ENCODE data around the gene SHROOM3. TPM values are rescaled to one million over a fixed set of nuclear protein-coding genes. Genes with fewer than 3 reads are reported as not detected.

The SHROOM3 gene
- total and polyA plus RNA-seq, 4 donors, result 14.4 to 75.1 (median 47.3) TPM

DNA sequence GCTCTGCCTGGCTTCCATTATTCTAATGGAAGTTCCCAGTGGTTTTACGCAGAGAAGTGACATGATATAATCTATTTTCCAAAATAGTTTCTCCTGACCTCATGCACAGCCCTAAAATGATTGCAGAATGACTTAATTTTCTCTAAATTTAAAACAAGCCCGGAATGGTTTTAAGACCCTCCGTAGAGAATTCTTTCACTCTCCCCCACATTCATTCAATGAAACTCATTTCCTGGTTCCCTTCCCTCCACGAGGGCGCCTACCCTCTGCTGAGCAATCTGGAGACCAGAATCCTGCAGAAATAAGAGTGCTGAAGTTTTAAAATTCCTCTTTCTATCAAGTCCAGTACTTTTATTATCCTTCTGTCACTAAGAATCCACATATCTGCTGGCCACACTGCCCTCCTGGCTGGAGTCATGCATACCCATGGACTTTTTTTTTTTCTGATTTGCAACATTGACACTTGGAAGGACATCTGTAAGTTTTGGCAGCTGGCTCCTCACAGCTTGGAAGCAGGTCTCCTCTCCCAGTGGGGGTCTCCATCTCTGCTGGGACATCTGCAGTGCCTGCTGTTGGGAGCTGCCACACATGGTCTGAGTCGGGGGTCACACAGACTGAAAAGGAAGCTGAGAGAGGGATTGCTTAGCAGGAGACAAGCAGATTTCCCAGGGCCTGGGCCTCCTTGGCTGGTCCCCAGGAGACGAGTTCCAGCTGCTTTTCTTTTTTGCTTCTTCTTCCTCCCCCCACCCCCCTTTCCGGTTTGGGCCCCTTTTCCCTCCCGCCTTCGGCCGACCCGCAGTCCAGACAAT is 376.8 kb downstream of the SHROOM3 start:
- ATAC-seq (ENCODE audit: insufficient read depth, low FRiP score), result no peak

DNA sequence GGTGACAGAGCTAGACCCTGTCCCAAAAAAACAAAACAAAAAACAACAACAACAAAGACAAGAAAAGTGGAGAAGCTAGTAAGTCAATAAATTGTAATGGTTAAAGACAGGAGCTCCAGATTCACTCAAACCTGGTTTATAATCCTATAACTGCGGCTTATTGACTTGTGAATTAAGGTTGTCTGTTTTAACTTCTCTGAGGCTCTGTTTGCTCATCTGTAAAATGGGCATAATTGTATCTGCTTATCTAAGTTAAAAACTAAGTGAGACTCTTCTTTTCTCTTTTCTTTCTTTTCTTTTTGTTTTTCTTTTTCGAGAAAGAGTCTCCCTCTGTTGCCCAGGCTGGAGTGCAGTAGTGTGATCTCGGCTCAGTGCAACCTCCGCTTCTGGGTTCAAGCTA is 378.0 kb downstream of the SHROOM3 start:
- Histone ChIP-seq H3K9me3 (ENCODE audit: control insufficient read depth in 4 of 4, insufficient read depth in 3 of 4, low read length in 3 of 4) (peaks cover 2 to 5% (median 4%) of the 10 kb centered on the region in 4 donors), H3K9ac (ENCODE audit: insufficient read depth in 1 of 2, low read length in 2 of 2) (no peak overlapping the region), H3K27me3 (ENCODE audit: control insufficient read depth in 3 of 3, insufficient read depth in 3 of 3, low read length in 2 of 3) (no peaks in the 10 kb centered on the region), H3K27ac (ENCODE audit: low read depth in 1 of 2, low read length in 1 of 2) (no peak overlapping the region), H3K36me3 (ENCODE audit: control insufficient read depth in 4 of 4, insufficient read depth in 4 of 4, low read length in 4 of 4) (no peaks in the 10 kb centered on the region), H3K4me3 (no peak overlapping the region), H3K4me1 (ENCODE audit: control insufficient read depth in 5 of 5, insufficient read depth in 5 of 5, low read length in 5 of 5) (peaks cover 0 to 25% (median 6%) of the 10 kb centered on the region in 5 donors)
- TF ChIP-seq, protein P1, sequence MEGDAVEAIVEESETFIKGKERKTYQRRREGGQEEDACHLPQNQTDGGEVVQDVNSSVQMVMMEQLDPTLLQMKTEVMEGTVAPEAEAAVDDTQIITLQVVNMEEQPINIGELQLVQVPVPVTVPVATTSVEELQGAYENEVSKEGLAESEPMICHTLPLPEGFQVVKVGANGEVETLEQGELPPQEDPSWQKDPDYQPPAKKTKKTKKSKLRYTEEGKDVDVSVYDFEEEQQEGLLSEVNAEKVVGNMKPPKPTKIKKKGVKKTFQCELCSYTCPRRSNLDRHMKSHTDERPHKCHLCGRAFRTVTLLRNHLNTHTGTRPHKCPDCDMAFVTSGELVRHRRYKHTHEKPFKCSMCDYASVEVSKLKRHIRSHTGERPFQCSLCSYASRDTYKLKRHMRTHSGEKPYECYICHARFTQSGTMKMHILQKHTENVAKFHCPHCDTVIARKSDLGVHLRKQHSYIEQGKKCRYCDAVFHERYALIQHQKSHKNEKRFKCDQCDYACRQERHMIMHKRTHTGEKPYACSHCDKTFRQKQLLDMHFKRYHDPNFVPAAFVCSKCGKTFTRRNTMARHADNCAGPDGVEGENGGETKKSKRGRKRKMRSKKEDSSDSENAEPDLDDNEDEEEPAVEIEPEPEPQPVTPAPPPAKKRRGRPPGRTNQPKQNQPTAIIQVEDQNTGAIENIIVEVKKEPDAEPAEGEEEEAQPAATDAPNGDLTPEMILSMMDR (IDR thresholded peaks at IDR 0.05; ENCODE audit: control extremely low read depth, extremely low read depth), result no peak
- no peak for ATAC-seq (ENCODE audit: insufficient read depth, low FRiP score)
- no peak for DNase-seq
- whole genome bisulfite sequencing, 2 donors, result 96% methylated on average over 4 of the region's 4 CpGs

More for the DNA sequence above, 376.8 kb downstream of the SHROOM3 start:
- Histone ChIP-seq H3K27ac (ENCODE audit: low read depth in 1 of 2, low read length in 1 of 2) (peak overlapping the region in 1 of 2 donors; percentile 72), H3K27me3 (ENCODE audit: control insufficient read depth in 3 of 3, insufficient read depth in 3 of 3, low read length in 2 of 3) (no peaks in the 10 kb centered on the region), H3K9ac (ENCODE audit: insufficient read depth in 1 of 2, low read length in 2 of 2) (peak overlapping the region in 1 of 2 donors; percentile 23), H3K4me1 (ENCODE audit: control insufficient read depth in 5 of 5, insufficient read depth in 5 of 5, low read length in 5 of 5) (peaks cover 0 to 25% (median 6%) of the 10 kb centered on the region in 5 donors), H3K4me3 (no peak overlapping the region), H3K36me3 (ENCODE audit: control insufficient read depth in 4 of 4, insufficient read depth in 4 of 4, low read length in 4 of 4) (no peaks in the 10 kb centered on the region), H3K9me3 (ENCODE audit: control insufficient read depth in 4 of 4, insufficient read depth in 3 of 4, low read length in 3 of 4) (peaks cover 3 to 5% (median 4%) of the 10 kb centered on the region in 4 donors)
- 43 to 52% methylated on average over 12 of the region's 12 CpGs for WGBS, 2 donors
- DNase-seq, result peak; percentile 94 to 97 (median 96)
- TF ChIP-seq, protein P1 (IDR thresholded peaks at IDR 0.05; ENCODE audit: control extremely low read depth, extremely low read depth), result no peak

DNA sequence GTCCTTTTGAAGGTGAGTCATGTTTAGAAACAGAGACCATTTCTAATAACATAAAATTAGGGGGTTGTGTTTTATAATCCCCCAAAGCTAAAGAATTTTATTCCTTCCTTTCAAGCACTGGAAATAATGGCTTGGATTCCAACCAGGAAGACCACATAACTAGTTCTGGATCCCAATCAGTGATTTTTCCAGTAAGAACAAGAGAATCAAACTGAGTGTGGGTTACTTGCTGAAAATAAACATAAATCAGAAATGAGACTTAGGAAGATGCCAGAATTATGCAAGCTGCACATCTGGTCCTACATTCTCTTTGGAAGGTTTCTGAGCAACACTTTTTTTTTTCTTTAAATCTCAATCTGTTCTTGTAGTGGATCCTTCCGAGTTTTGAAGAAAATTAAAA is 386.6 kb downstream of the SHROOM3 start:
- ATAC-seq (ENCODE audit: insufficient read depth, low FRiP score) (no peak), DNase-seq (peak in 2 of 3 donors; percentile 63 to 83)
- Histone ChIP-seq H3K4me3 (no peak overlapping the region), H3K36me3 (ENCODE audit: control insufficient read depth in 4 of 4, insufficient read depth in 4 of 4, low read length in 4 of 4) (no peaks in the 10 kb centered on the region), H3K9ac (ENCODE audit: insufficient read depth in 1 of 2, low read length in 2 of 2) (peak overlapping the region in 1 of 2 donors; percentile 9), H3K27ac (ENCODE audit: low read depth in 1 of 2, low read length in 1 of 2) (no peak overlapping the region), H3K4me1 (ENCODE audit: control insufficient read depth in 5 of 5, insufficient read depth in 5 of 5, low read length in 5 of 5) (peaks cover 0 to 14% (median 5%) of the 10 kb centered on the region in 5 donors), H3K9me3 (ENCODE audit: control insufficient read depth in 4 of 4, insufficient read depth in 3 of 4, low read length in 3 of 4) (no peaks in the 10 kb centered on the region), H3K27me3 (ENCODE audit: control insufficient read depth in 3 of 3, insufficient read depth in 3 of 3, low read length in 2 of 3) (no peaks in the 10 kb centered on the region)
- TF ChIP-seq, protein P1 (IDR thresholded peaks at IDR 0.05; ENCODE audit: control extremely low read depth, extremely low read depth), result no peak
- 80 to 86% methylated on average over 1 of the region's 1 CpG for WGBS, 2 donors
